ENCODE measurements around the gene IPO4.
"Not testable (repeated sequence)": the region's sequence is repeated elsewhere in the genome, so short reads cannot be mapped to it uniquely, and the experiment has no call there.

Gene IPO4

GRCh38 chr14:24188251-24189058 is at the start of gene IPO4:
IPO4 (minus strand) TSS chr14:24188816; CDS start chr14:24188787, 29 bp downstream.
- DNase-seq, result peak; percentile 51 to 96 (median 88)

GRCh38 chr14:24238123-24238522 is 49.5 kb upstream of the IPO4 start:
- no peak for DNase-seq

DNA sequence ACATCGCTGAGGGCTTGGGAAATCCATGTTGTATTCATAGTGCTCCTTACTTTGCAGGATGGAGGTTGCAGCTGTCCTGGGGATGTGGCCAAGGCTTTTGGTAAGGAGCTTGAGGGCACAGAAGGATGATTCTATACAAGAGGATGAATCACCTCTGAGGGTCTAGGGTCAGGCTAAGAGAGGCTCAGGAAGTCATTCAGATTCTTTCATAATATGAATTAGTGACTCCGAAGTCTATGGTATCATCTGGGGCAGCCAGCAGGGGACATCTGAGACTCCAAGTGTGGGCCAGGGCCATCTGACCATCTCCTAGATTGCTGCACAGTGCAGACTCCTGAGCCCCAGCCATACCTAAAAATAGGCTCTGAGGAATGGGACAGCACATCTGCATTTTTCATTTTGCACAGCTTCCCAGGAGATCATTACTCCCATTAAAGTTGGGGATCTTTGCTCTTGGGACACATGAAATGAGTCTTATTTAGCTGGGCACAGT is 48.9 kb upstream of the IPO4 start:
- DNase-seq, result no peak

DNA sequence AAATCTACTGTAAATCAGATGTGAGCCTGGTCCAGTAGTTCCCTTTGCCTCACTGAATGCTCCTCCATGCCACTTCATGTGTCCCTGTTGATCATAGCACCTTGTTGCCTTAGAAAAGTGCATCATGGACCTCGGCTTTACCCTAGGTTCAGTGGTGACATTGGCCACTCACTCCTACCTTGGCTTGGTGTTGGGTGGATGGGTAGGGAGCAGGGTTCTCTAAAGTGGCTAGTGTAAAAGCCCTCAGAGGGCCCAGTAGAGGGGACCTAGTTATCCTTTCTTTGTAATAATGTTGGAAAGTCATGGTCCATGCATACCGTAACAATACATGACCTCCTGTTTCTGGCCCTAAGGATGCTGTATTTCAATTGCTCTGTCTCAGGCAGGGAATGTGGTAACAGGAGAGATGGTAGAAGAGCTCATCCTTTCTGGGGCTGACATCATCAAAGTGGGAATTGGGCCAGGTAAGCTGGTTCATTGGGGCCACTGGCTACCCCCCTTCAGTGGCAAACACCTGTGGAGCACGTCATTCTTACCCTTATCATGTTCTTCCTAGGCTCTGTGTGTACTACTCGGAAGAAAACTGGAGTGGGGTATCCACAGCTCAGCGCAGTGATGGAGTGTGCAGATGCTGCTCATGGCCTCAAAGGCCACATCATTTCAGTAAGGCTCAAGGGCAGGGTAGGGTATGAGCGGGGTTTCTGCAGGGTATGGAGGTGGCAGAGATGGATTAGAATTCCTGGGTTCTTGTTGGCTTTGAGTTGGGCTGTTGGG is 48.3 kb upstream of the IPO4 start:
- DNase-seq, result no peak

DNA sequence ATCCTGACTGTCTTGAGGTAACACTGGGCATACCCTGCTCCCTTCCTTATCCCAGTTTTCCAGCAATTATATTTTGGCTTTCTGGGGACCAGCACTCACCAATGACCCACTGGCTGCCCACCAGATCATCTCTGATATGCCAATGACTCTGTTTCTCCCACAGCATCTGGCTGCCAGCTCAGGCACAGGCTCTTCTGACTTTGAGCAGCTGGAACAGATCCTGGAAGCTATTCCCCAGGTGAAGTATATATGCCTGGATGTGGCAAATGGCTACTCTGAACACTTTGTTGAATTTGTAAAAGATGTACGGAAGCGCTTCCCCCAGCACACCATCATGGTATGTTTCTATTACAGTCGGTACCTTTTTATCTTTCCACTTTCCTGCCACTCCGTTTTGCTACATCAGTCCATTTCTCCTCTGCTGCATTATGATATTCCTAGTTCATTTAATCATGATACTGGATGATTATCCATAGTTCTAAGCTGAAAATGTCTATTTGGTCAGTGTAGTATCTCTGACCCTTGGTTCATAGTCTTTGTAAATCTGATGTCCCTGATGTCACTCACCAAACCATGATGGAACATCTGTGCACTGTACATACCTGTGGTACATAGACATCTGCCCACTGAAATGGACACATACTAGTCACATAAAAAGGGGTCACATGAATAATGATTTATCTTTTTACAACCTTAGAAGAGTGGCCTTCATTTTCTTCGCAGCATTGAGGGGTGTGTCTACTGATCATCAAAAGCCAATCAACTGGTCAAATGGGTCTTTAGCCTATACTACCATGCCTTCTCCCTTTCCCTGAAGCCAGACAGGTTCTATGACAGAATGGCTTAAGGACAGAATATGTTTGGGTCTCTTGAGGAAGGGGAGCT is 47.4 kb upstream of the IPO4 start:
- DNase-seq, result no peak

- DNase-seq, result no peak
Measured at GRCh38 chr14:24234095-24235005, 45.7 kb upstream of the IPO4 start.

DNA sequence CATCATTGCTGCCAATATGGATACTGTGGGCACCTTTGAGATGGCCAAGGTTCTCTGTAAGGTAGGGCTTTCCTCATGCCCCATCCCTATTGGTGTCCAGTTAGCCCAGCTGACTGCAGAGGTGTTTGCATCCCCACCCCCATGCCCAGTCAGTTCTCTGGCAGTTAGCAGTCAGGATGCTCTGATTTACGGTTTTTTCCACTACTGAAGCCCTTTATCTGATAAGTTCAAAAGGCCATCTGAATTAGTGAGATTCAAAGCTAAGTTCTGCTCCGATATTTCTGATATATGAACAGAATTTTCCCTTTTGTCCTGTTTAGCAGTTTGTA is 44.9 kb upstream of the IPO4 start:
- DNase-seq, result no peak

- DNase-seq, result peak in 4 of 14 donors; percentile 84 to 94 (median 93)
Measured at GRCh38 chr14:24232645-24233537, 44.3 kb upstream of the IPO4 start, which contains the start of gene GMPR2. GMPR2 (plus strand) TSS chr14:24232929; CDS start chr14:24233254, 325 bp downstream.

DNA sequence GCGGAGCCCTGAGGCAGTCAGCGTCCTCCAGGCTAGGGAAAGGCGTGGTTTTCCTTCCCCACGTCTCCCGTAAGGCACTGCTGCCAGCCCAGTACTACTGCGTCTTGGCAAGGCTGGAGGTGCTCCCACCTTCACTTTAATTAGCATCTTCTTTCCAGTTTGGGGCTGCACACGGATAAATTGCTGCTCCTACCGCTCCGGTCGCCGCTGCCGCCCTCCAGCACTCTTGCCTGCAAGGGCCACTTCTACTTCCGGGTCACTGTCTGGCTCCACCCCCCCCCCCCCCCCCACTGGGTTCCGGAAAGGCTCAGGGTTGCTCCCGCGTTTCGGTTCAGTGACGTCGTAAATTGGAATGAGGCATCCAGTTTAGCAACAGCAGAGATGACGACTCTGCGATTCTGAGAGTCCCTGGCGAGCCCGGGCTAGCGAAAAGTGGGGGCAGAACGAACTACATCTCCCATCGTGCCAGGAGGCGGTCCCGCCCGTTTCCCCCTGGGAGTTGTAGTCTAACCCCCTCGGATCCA is 43.6 kb upstream of the IPO4 start, which contains the start of gene NEDD8:
NEDD8 (minus strand) TSS at position 247 of the 524 bp plus-strand sequence; CDS start at position 147, 100 bp downstream.
- peak; percentile 84 to 100 (median 98) for DNase-seq

DNA sequence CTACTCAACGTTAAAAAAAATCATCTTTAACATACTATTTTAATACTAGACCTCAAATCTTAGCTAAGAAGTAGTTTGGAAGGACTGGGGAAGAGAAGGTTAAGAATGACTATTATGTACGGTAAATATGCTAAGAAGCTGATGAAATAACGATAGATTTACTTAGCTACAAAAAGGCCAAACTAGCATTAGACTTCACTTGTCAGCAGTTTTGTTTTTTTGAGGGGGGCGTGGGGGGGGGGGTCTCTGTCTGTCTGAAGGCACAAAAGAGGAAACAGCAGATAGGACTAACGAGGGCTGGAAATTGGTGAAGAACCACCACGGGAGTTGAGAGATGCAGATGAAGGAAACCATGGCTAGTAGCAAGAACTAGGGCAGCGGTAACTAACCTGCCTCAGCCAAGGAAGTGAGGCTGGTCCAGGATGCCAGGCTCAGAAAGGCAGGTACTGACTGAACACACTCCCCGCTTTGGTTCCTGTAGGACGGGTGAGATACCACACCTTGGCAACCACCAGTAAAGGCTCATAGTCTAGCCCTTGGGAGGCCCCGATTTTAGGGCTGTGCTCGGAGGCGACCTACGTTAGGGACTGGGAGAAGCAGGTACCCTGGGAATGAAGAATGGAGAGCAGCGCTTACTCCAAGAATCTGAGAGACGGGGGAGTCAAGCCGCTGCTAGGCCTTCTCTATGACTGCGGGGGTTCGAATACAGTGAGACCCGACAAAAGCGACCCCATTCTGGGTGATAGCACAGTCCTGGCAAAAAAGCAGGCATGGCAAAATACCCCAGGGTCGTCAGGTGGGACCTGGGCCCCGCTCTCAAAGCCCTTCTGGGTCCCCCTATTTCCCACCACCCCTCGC is 42.9 kb upstream of the IPO4 start:
- no peak for DNase-seq

DNA sequence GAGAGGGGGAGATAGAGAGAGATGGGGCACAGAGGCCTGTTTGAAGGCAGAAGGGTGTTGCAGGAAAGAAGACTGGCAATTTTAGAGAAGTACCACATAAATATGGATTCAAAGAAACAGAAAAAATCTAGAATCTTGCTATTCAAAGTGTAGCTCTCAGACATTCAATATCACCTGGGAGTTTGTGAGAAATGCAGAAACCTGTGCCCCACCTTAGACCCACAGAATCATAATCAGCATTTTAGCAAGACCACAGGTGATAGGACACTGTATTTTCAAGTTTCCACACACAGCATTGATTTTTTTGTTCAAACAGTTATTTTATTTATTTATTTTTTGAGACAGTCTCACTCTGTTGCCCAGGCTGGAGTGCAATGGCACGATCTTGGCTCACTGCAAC is 40.3 kb upstream of the IPO4 start:
- no peak for DNase-seq

GRCh38 chr14:24226473-24226872 is 37.9 kb upstream of the IPO4 start:
- DNase-seq, result no peak

- DNase-seq, result no peak
Measured at GRCh38 chr14:24224618-24225071, 36.0 kb upstream of the IPO4 start.

DNA sequence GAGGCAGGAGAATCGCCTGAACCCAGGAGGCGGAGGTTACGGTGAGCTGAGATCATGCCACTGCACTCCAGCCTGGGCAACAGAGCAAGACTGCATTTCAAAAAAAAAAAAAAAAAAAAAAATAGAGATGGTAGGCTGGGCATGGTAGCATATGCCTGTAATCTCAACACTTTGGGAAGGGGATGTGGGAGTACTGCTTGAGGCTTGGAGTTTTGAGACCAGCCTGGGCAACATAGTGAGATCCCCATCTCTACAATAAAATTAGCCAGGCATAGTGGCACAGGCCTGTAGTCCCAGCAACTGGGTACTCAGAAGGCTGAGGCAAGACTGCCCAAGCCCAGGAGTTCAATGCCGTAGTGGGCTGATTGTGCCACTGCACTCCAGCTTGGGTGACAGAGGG is 34.4 kb upstream of the IPO4 start:
- not testable (repeated sequence) for DNase-seq

GRCh38 chr14:24219521-24219920 is 30.9 kb upstream of the IPO4 start:
- DNase-seq, result no peak

DNA sequence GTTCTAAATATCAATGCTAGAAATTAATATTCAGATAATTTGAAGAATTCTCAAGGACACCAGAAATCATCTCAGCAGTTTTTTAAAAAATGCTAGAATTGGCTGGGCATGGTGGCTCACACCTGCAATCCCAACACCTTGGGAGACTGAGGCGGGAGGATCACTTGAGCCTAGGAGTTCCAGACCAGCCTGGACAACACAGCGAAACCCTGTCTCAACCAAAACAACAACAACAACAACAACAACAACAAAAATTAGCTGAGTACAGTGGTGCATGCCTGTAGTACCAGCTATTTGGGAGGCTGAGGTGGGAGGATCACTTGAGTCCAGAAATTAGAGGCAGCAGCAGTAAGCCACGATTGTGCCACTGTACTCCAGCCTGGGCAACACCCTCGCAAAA is 30.5 kb upstream of the IPO4 start:
- DNase-seq, result no peak

DNA sequence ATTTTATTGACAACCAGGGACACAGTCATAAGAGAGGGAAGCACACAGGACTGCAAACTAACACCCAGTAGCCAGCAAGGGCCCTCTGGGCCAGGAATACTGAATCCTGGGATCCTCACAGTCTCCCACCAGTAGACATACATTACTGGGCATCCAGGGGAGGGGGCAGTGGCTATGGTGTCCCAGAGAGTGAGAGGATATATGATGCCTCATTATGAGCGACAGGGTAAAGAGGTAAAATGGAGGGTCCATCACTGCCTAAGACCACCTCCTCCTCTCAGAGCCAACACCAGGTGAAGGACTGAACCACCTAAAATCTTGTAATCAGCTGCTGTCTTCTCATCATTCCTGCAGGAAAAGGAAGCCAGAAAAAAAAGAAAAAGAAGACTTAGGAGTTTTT is 28.3 kb upstream of the IPO4 start:
- not testable (repeated sequence) for DNase-seq

- DNase-seq, result no peak
Measured at GRCh38 chr14:24216345-24216699, 27.7 kb upstream of the IPO4 start.
